ENCODE measurements around the gene PPM1H.
"Not testable (repeated sequence)": the region's sequence is repeated elsewhere in the genome, so short reads cannot be mapped to it uniquely, and the experiment has no call there.

GRCh38 chr12:62965242-62965641, 30.3 kb upstream of the PPM1H start:
- TF ChIP-seq CTCF, POLR2A (IDR thresholded peaks at IDR 0.05): not testable (repeated sequence)

Measured in lower leg skin (tissue), 3 donors.